Colon (tissue), 2 donors: ENCODE data around the gene BTN2A1.
"Not testable (repeated sequence)": the region's sequence is repeated elsewhere in the genome, so short reads cannot be mapped to it uniquely, and the experiment has no call there.

Experiments
- FAIRE-seq: peaks from 2 replicates; lab custom pipeline; 2012; peaks lifted over from hg19 to GRCh38; lab: Jason Lieb, UNC
- donor health status: control.
- donor health status: control.

BTN2A1 gene

GRCh38 chr6:26432627-26433201 lies 25.0 kb upstream of the BTN2A1 start:
- FAIRE-seq = no peak

GRCh38 chr6:26433680-26434079 lies 24.1 kb upstream of the BTN2A1 start:
- FAIRE-seq = not testable (repeated sequence)

- no peak for FAIRE-seq
Observed at GRCh38 chr6:26436018-26436417, 21.7 kb upstream of the BTN2A1 start.

- FAIRE-seq = no peak
Observed at GRCh38 chr6:26437550-26437949, 20.2 kb upstream of the BTN2A1 start.

GRCh38 chr6:26438000-26438399 lies 19.8 kb upstream of the BTN2A1 start:
- no peak for FAIRE-seq

- FAIRE-seq = no peak
Observed at GRCh38 chr6:26439151-26440125, 18.3 kb upstream of the BTN2A1 start.

GRCh38 chr6:26440977-26441358 lies 16.8 kb upstream of the BTN2A1 start:
- no peak for FAIRE-seq

GRCh38 chr6:26441977-26442376 lies 15.8 kb upstream of the BTN2A1 start:
- no peak for FAIRE-seq

GRCh38 chr6:26445934-26446667 lies 11.7 kb upstream of the BTN2A1 start:
- FAIRE-seq = no peak

GRCh38 chr6:26447257-26447656 lies 10.5 kb upstream of the BTN2A1 start:
- FAIRE-seq = no peak

- no peak for FAIRE-seq
Observed at GRCh38 chr6:26450240-26450639, 7.5 kb upstream of the BTN2A1 start.

- no peak for FAIRE-seq
Observed at GRCh38 chr6:26452631-26453235, 5.0 kb upstream of the BTN2A1 start.

GRCh38 chr6:26454631-26455030 lies 3.1 kb upstream of the BTN2A1 start:
- no peak for FAIRE-seq

- no peak for FAIRE-seq
Observed at GRCh38 chr6:26455357-26455970, 2.3 kb upstream of the BTN2A1 start.

GRCh38 chr6:26457264-26457805 lies 420 bp upstream of the BTN2A1 start:
- FAIRE-seq = no peak

GRCh38 chr6:26459023-26459810 lies 1.5 kb downstream of the BTN2A1 start:
- FAIRE-seq = no peak

- FAIRE-seq = not testable (repeated sequence)
Observed at GRCh38 chr6:26461353-26461752, 3.6 kb downstream of the BTN2A1 start.

GRCh38 chr6:26464014-26464413 lies 6.3 kb downstream of the BTN2A1 start:
- FAIRE-seq = no peak

GRCh38 chr6:26464416-26465131 lies 6.8 kb downstream of the BTN2A1 start:
- FAIRE-seq = no peak

GRCh38 chr6:26465776-26466175 lies 8.0 kb downstream of the BTN2A1 start:
- FAIRE-seq = no peak
